Cardiac fibroblast (primary cell): ENCODE results near the gene CCL1.

ENCODE experiments used
- DNase-seq, 2 donors: peaks; one replicate each; pipeline versions ENCODE4 v3.0.0 to v3.0.0-alpha.2; 2010; ENCODE audit warnings: low read depth in 2 of 2
- H3K4me3 ChIP-seq, 2 donors: replicated peaks in 1 of 2; 1 replicate in 1 of 2; 2 replicates in 1 of 2; pipeline ENCODE4 v1.5.1; 2011; ENCODE audit warnings: low read depth in 2 of 2, low read length in 2 of 2, mild to moderate bottlenecking in 2 of 2, moderate library complexity in 1 of 2
- TF ChIP-seq, protein P1 (sequence below): IDR thresholded peaks from one replicate; pipeline ENCODE4 v1.5.1; 2011; ENCODE audit warnings: low read depth, mild to moderate bottlenecking, low read length, inconsistent platforms

The CCL1 gene

DNA sequence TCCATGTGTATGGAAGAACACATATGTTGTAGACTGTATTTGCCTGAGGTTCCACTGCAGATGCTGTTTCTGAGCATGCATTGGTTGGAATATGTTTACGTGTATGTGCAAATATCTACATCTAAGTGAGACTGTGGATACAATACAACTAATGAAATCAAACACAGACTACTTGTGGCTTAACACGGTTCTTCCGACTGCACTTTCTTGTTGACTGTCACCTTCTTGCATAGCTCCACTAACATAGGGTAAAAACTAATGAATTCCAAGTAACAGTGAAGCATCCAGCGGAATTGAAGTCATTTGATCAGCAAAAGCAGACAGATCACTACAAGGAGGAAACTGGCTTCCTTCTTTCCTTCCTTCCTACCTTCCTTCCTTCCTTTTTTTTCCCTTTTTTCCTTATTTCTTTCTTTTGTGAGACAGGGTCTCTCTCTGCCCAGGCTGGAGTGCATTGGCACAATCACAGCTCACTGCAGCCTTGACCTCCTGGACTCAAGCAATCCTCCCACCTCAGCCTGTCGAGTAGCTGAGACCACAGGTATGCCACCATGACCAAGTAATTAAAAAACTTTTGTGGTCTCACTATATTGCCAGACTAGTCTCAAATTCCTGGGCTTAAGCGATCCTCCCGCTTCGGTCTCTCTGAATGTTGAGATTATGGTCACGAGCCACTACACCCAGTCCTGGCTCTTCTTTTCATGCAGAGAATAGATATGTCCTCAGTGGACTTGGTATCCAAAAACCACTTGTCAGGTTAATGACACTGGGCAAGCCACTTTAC is 22.0 kb upstream of the CCL1 start:
- TF ChIP-seq, protein P1, sequence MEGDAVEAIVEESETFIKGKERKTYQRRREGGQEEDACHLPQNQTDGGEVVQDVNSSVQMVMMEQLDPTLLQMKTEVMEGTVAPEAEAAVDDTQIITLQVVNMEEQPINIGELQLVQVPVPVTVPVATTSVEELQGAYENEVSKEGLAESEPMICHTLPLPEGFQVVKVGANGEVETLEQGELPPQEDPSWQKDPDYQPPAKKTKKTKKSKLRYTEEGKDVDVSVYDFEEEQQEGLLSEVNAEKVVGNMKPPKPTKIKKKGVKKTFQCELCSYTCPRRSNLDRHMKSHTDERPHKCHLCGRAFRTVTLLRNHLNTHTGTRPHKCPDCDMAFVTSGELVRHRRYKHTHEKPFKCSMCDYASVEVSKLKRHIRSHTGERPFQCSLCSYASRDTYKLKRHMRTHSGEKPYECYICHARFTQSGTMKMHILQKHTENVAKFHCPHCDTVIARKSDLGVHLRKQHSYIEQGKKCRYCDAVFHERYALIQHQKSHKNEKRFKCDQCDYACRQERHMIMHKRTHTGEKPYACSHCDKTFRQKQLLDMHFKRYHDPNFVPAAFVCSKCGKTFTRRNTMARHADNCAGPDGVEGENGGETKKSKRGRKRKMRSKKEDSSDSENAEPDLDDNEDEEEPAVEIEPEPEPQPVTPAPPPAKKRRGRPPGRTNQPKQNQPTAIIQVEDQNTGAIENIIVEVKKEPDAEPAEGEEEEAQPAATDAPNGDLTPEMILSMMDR: no peak
- no peak overlapping the region for H3K4me3 ChIP-seq
- no peak for DNase-seq

DNA sequence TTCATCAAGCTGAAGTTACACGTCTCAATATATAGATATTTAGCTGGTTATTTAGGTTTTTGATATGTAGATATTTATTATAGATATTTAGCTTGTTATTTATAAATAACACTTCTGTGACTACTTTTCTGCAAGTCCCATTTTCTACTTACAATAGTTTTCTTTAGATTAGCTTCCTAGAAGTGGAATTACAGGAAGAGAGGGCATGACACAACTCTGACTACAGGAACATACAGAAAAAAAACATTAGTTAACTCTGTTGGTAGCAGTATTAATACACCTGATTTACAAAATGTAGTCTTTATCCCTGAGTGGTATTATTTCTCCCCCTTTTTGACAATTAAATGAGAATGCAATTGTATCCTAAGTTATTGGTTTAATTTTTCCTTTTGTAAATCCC is 21.2 kb upstream of the CCL1 start:
- no peak overlapping the region for H3K4me3 ChIP-seq
- no peak for DNase-seq
- TF ChIP-seq, protein P1: no peak

DNA sequence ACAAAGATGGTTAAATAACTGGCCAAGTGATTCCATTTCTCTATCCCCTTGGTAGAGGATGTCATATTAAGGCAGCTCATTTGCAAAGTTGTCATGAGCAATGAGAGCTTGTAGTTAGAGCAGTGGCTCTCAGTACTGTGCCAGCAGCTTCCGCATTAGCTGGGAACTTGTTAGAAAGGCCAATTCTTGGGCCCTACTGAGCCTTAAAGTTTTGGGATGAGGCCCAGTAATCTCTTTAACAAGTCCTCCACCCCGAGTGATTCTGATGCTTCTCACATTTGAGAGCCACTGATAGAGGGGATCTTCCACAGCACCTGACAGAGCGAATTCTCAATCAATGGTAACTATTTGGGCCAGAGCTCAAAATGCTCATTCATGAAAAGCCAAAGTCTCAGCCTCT is 20.2 kb upstream of the CCL1 start:
- H3K4me3 ChIP-seq: no peak overlapping the region
- TF ChIP-seq, protein P1: no peak
- no peak for DNase-seq

DNA sequence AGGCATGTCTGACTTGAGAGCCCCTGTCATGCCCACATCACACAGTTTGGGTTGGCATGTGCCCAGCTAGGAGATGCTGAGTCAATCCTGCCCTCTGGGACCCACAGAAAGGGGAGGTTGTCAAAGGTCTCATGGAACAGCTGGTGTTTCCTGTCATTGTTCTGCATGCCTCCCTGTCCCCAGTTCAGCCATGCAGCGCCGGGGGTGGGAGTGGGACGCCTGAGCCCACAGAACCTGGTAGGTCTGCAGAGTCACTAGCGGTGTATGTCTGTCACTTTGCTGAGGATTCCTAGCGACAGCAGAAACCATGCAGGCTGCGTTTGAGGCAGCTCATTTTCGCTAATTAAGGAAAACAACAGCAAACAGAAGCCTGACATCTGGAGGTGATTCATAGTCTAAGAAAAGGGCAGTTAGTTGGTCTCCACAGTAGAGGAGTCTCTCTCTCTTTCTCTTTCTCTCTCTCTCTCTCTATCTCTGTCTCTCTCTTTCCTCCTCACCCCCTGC is 19.6 kb upstream of the CCL1 start:
- peak; percentile 26 to 67 for DNase-seq
- TF ChIP-seq, protein P1: no peak
- no peak overlapping the region for H3K4me3 ChIP-seq

DNA sequence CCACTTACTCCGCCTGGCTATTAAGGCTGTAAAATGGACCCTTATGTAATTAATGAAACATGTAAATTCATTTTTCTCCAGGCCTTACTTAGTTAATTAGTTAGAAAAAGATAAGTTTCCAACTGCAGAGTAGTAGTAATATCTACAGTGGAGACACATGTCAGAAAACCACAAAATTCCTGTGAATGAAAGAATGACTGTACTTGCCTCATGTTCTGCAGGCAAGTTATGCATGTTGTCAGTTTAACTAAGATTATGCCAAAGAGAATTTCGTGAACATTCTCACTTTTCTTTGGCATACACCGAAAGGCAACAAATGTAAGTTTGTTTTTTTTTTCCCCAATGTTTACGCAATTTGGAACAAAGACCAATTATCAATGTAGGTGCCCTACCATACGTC is 16.8 kb upstream of the CCL1 start:
- TF ChIP-seq, protein P1: no peak
- DNase-seq: peak; percentile 38 to 40
- H3K4me3 ChIP-seq: no peak overlapping the region

DNA sequence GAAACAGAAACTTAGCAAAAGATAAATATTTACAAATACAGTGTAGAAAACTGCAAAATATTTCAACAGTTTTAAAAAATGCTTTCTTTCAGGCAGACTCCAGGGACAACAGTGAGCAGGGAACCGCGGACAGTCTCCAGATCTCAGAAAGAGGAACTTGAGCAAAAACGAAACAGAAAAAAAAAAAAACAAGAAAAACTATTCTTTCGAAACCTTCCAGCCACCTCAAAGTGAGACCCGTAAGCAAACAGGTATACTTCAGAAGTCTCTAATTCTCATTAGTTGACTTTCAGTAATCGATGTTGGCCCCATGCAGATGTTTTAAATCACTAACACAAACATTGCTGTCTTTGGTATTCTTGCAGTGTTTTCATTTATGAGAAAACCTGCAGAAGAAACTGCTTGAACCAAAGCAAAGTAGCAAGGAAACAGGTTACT is 15.7 kb upstream of the CCL1 start:
- DNase-seq: no peak
- no peak overlapping the region for H3K4me3 ChIP-seq
- TF ChIP-seq, protein P1: no peak
